ENCODE measurements around the gene RNASEH1.
A peak's percentile ranks its signal among the peaks of the same experiment; 100 is the strongest.
"Not testable (repeated sequence)": the region's sequence is repeated elsewhere in the genome, so short reads cannot be mapped to it uniquely, and the experiment has no call there.

RNASEH1 gene

DNA sequence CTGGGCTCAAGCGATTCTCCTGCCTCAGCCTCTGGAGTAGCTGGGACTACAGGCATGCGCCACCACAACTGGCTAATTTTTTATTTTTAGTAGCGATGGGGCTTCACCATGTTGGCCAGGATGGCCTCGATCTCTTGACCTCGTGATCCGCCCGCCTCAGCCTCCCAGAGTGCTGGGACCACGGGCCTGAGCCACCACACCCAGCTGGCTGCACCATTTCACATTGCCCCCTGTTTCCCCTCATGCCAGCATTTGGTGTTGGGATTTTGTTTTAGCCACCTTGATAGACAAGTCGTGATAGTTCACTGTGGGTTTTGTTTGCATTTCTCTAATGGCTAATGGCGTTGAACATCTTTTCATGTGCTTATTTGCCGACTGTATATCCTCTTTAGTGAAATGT is 31.0 kb upstream of the RNASEH1 start:
- DNase-seq (ENCODE audit: low spot score): no peak

DNA sequence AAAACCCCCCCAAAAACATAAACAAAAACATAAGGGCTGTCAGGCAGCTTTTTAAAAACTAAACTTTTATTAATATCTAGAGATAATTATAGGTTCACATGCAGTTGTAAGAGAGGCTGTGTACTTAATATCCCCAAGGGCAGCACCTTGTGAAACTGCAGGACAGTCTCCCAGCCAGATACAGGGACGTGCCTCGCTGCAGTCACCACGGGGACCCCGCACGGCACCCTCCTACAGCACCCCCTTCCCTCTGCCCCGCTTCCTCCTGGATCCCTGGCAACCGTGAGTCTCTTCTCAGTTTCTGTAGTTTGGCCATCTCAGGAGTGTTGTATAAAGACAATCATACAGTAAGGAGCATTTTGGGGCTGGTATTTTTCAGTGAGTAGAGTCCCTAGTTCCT is 30.0 kb upstream of the RNASEH1 start:
- no peak for DNase-seq (ENCODE audit: low spot score)

DNA sequence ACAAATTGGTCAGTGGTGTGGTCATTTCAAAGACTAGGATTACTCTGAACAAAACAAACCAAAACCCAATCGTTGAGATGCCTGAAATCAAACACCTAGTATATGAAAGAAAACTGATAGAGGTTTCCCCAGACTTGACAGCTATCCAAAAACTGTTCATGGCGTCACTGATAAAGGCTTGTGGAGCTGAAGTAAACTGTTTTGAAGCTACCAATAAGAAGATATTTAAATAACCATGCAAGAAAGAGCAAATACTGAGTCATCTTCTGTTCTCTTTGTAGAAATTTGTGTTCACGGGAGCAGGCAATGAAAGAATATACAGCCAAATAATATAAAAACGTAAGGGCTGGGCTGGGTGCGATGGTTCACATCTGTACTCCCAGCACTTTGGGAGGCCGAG is 29.3 kb upstream of the RNASEH1 start:
- no peak for DNase-seq (ENCODE audit: low spot score)

DNA sequence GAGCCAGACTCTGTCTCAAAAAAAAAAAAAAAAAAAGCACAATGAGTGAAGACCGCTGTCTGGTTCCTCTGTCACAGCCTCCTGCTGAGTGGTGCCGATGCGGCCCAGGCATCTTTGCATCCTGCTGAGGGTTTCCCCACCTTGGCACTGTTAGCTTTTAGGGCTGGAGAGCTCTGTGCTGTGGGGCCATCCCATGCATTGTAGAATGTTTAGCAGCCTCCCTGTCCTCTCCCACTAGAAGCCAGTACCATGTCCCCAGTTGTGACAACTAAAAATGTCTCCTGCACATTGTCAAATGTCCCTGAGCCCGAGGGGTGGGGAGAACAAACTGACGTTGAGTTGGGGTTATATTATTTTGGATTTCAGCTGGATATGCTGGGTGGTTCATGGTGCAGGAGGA is 28.9 kb upstream of the RNASEH1 start:
- no peak for DNase-seq (ENCODE audit: low spot score)

DNA sequence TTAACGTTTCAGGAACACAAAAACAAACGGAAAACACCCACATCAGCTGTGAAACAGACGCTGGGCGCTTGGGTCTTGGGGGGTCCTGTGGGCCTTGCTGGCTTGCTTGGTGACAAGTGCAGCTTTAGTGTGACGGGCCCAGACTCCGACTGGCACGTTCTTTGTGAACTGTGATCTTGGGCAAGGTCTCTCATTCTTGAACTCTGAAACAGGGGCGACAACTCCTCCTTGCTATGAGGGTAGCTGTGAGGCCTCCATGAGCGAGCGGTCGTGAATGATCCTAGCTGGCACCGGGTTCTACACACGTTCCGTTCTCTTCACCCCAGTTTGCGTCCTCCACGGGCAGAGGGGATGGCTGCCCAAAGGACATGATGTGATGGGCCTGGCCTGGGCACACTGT is 28.1 kb upstream of the RNASEH1 start:
- DNase-seq (ENCODE audit: low spot score): no peak

DNA sequence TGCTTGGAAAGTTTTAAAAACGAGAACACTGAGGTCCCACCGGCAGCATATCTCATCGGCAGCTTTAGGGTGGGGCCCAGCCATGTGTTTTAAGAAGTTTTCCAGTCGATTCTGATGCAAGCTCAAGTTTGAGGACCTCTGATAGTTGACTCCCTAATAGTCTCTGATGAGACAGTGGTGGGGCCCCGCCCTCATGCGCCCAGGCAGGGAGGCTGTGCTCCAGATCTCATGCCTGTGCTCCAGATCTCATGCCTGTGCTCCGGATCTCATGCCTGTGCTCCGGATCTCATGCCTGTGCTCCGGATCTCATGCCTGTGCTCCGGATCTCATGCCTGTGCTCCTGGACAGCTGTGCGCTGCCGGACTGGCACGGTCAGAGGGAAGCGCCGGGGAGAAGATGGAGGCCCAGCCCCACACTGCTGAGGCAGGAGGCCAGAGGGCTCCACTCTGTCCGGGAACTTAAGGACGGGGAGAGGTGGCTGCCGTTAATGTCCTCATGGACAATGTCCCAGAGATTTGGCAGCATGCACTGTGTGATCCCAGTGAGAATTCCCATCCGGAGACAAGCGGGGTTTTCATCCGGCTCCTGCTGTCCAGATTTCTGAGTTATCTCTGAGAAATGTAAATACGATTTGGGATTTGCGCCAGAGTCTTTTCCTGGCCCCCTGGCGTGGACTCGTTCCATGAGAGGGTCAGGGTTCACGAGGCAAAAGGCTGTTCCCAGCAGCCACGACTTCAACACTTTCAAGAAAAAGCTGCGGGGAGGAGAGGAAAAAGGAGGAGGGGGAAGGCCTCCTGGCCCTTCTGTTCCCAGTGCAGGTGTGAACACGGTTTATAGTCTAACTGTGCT is 27.4 kb upstream of the RNASEH1 start:
- DNase-seq (ENCODE audit: low spot score): no peak

DNA sequence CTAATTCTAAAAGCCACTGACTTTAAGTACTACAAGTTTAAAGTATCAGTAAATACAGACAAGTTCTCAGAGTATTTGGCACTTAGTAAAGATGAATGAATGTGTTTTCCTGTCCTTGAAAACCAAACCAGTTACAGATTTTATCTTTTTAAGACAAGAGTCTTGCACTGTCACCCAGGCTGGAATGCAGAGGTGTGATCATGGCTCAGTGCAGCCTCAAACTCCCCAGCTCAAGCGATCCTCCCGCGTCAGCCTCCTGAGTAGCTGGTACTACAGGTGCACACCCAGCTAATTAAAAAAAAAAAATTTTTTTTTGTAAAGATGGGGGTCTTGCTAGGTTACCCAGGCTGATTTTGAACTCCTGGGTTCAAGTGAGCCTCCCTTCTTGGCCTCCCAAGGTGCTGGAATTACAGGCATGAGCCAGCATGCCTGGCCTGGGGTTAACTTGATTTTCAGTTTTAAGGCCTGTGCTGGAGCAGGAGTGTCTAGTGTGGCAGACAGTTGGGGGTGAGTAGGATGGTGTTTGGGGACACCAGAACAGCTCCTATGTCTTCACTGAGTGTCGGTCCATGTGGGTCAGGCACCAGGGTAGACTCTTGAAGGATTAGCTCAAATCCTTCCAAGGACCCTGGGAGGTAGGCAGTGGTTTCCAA is 26.6 kb upstream of the RNASEH1 start:
- DNase-seq (ENCODE audit: low spot score): no peak

DNA sequence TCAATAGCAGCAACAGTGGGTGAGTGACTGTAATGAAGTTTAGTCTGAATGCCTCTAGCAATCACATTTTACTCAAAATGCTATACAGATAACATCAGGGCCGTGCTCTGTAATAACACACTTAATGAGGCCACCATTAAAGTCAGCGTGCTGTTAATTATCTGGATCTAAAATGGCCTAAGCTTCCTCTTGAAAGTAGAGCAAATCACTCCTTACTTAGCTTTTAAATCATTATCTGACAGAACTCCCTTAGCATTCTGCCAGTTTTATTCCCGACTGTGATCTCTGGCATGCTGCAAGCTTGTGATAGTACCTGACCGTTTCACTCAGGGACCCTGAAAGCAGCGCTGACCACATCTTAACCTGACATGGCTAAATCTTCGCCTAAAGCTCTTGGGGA is 25.9 kb upstream of the RNASEH1 start:
- no peak for DNase-seq (ENCODE audit: low spot score)

DNA sequence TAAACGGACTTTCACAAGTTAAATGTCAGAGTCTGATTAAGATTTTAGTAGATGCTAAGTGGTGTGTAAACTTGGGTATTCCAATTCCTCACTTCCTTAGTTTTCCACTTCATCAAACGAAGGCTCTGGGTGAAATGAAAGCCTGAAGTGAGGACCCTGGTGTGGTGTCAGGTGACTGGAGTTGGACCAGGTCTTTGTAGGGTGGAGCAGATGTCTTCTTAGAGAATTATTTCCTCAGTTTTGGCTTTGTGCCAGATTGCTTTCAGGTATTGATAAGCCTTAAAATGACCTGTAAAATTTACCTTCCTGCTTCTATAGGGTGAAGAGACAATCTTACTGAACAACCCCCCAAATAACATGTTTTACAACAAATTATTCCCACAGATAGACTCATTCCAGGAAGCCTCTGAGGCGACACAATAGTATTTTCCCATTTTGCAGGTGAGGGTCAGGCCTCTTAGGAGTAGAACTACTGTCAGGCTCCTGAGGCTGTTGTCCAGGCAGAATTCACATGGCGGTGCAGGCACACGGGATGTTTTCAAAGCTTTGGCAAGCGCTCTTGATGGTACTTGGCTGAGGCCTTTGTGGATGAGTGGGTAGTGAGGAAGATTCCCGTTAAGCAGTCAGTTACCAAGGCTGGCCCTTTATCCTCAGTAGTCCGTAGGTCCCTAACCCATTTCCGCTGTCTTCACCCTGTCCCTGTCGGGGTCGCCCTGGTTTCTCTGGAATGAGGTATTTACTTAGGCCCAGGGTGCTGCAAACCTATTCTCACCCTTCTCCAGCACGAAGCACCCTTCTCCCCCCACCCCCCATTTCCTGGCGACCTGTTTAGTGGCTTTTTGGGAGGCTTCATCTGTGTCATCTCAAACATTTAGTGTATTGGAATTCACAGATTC is 23.5 kb upstream of the RNASEH1 start:
- DNase-seq (ENCODE audit: low spot score): no peak

DNA sequence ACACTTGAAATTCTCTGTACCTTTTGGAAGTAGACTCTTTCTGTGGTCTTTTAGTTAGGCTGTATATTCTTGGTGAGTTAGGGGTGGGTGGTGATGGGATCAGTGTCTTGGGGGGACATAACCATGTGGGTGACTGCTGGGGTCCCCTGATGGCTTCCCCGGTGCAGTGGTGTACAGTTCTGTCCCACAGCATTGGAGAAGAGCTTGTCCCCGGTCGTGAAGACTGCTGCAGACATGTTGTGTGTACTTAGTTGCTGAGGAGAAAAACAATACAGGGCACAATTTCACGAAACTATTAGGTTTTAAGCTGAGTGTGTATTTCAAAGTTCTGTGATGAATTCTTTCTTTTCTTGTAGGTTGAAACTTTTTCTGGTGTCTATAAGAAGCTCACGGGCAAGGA is 22.3 kb upstream of the RNASEH1 start:
- no peak for DNase-seq (ENCODE audit: low spot score)

DNA sequence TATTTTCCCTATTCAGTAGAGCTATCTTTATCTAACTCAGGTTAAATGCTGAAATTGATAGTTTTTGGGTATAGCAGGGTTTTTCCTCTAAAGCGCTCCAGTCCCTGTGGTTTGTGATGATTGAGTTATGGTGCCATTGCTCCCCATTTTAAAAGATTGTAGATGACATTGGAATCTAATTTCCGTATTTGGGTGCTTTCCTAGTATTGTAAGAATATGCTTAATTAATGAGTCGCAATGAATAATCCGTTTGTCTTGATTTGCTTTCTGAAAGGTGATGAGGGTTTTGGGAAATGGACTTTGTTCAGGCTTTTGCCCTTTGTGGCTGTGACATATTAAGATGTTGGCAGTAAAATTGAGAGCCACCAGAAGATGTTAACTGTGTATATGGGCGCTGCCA is 20.9 kb upstream of the RNASEH1 start:
- peak; percentile 61 for DNase-seq (ENCODE audit: low spot score)

DNA sequence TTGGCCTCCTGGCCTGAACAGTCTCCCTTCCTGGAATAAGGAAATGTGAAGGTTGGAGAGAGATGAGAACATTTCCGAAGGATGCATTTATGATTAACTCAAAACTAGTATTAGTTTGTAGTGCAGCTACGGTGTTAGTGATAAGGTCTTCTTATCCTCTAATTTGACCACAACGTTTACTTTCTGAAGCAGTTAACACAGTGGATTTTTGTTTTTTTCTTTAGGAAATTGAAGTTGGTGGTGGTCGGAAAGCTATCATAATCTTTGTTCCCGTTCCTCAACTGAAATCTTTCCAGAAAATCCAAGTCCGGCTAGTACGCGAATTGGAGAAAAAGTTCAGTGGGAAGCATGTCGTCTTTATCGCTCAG is 18.1 kb upstream of the RNASEH1 start:
- not testable (repeated sequence) for DNase-seq (ENCODE audit: low spot score)

DNA sequence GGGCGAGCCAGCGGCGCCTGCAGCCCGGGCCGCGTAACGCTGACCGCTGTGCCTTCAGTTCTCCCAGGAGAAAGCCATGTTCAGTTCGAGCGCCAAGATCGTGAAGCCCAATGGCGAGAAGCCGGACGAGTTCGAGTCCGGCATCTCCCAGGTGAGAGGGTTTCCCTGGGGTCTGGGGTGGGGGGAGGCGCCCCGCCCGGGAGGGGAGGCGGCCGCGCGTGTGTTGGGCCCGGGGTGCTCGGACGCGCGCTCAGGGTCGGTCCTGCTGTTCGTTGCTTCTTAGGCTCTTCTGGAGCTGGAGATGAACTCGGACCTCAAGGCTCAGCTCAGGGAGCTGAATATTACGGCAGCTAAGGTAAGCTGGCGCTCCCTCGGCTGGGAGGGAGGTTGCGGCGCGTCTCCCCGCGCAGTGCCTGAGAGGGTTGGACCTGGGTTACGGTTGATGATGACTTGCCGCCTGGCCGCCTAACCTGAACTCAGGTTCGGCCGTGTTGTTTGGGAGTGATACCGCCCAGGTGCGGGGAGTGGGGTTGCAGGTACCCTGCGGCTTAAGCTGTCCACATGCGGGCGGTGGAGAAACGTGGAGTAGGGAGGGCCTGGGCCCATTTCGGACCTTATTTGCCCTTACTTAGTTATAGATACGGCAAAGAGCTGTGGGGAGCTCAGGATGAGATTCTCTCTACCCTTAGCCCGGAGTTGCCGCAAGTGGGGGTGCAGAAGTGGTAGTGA is 17.6 kb upstream of the RNASEH1 start:
- DNase-seq (ENCODE audit: low spot score): no peak

DNA sequence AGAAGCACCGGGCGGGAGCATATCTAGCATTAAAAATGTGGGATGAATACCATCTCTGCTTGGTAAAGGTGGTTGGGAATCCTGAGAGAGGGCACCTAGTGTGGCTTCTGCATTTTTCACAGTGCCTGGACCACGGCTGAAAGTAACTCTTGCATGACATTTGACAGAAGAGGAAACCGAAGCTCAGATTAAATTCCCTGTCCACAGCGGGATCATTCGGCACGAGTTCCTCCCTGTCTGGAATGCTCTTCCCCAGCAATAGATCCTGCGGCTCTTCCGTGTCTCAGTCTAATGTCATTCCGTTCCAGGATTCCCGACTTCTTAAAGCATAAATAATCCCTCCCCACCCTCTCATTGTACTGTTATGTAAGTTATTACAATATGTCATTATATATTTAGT is 16.0 kb upstream of the RNASEH1 start:
- no peak for DNase-seq (ENCODE audit: low spot score)

DNA sequence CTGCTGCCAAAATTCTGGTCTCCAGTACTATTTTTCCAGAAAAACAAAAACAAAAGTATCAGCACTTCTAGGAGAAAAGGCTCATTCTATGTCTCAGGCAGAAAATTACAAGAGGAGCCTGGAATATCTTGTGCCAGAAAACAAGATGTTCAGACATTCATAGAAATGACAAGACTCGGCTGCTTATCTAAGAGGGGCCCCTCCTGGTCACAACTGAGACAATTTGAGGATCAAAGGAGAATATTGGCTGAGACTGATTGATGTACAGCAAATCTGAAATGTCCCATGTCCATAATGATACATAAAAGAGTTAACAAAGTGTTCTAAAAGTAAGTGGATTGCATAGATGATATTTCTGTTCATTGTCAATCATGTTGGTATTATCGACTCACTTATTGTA is 14.5 kb upstream of the RNASEH1 start:
- DNase-seq (ENCODE audit: low spot score): no peak

DNA sequence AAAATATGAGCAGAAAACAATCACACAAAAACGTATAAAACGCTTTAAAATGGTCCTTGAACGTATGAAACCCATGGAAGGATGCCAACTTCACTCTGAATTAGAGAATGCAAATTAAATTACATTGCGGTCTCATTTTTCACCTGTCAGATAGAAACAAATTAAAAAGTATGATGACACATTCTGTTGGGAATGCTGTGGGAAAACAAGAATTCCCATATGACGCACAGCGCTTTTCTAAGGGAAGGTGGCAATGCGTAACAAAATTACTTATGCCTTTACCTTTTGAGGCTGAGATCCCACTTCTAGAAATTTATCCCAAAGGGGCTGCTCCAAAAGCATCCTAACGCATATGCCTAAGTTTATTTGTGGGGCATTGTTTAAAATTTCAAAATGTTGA is 13.2 kb upstream of the RNASEH1 start:
- DNase-seq (ENCODE audit: low spot score): no peak

DNA sequence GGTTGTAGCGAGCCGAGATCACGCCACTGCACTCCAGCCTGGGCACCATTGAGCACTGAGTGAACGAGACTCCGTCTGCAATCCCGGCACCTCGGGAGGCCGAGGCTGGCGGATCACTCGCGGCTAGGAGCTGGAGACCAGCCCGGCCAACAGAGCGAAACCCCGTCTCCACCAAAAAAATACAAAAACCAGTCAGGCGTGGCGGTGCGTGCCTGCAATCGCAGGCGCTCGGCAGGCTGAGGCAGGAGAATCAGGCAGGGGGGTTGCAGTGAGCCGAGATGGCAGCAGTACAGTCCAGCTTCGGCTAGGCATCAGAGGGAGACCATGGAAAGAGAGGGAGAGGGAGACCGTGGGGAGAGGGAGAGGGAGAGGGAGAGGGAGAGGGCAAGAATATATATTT is 11.5 kb upstream of the RNASEH1 start:
- DNase-seq (ENCODE audit: low spot score): not testable (repeated sequence)

DNA sequence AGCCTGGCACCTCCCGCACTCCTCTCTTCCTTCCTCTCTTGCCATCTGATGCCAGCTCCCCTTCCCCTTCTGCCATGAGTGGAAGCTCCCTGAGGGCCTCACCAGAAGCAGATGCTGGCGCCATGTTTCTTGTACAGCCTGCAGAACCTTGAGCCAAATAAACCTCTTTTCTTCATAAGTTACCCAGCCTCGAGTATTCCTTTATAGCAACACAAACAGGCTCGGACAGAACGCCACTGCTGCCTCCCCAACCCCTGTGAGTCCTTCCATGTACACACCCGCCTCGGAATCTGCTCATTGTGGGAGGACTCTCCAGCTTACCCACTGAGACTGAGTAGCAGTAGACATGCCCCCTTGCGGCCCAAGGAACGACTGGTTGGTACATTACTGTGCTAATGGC is 8.7 kb upstream of the RNASEH1 start:
- no peak for DNase-seq (ENCODE audit: low spot score)

DNA sequence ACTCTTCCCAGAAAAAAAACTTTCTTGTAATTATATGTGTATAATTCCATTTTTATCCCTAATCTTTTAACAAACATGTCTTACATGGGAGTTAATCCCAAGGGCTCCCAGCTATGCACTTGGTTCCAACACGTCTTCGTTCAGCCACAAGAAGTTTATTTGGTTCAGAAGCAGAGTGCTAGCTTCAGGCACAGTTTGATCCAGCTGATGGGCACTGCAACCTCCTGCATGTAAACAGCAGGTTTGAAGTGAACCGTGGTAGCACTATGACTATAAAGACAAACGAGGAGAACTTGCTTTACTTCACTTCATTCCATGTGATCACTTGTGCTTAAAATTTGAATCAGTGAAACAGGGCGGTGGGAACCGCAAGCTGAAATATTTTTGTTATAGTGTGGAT is 7.0 kb upstream of the RNASEH1 start:
- DNase-seq (ENCODE audit: low spot score): no peak

DNA sequence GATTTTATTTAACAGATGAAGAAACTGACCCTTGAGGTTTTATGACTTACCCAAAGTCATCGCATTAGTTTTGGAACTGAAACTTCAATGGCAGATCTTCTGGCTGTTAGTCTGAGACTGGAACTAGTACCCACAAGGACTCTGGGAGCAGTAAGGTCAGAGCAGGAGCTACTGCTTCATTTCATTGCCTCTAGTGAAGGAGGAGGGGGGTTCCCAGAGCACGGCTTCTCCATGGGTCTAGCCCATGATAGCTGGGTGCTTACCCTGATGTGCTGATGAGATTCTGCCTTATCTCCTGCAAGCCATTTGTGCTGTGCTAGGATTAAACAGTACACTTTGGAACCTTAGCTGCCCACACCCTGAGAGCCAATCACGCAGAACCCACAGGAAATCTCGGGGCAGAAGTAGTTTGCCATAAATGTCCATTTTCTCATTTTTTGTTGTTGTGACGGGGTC is 5.4 kb upstream of the RNASEH1 start:
- no peak for DNase-seq (ENCODE audit: low spot score)

DNA sequence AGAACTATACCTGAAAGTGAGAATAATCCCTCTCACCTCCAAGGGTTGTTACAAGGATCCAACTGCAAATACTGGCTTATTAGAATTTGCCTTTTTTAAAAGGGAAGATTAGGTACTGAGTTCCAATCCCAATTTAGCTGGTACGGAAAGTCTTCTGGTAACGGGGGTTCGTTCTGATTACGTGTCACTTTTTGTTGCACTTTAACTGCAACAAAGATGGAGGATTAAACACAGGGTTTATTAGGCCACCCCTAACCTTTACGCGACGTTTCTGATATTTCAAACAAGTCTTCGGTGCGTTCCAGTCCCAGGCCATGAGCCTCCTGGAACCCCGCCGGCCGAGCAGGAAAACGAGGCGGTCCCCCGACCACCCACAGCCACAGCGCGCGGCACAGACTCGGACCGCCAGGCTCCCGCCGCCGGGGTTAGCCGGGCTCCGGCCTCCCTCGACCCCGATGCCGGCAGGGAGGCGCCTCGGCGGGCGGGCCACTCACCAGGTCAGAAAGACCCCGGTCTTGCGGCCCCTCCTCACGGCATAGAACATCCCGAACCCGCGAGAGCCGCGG is 411 bp downstream of the RNASEH1 start:
- DNase-seq (ENCODE audit: low spot score): peak; percentile 33

DNA sequence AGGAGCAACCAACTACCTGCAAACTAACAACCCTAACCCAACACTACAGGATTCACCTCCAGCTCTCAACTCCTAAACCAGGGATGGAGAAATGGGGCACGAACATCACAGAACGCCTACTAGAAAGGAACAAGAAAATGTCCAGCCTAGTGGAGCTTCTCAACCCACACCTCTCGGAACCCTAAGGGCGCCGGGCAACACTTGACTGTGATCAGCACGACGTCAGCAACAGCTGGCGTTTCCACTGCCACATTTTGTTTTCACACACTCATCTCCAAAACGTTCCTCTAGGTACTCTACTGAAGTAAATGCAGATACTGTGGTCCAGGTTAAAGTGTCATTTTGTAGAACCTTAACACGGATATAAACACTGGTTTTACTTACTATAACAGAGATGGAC is 4.2 kb downstream of the RNASEH1 start:
- no peak for DNase-seq (ENCODE audit: low spot score)
